Measurements from ENCODE around the gene B4GALT2. TPM values are rescaled to one million over a fixed set of nuclear protein-coding genes. Genes with fewer than 3 reads are reported as not detected.
A peak's percentile ranks its signal among the peaks of the same experiment; 100 is the strongest.

The B4GALT2 gene
- total RNA-seq, 1 donor from 2014 or later, result 23.7 TPM

DNA sequence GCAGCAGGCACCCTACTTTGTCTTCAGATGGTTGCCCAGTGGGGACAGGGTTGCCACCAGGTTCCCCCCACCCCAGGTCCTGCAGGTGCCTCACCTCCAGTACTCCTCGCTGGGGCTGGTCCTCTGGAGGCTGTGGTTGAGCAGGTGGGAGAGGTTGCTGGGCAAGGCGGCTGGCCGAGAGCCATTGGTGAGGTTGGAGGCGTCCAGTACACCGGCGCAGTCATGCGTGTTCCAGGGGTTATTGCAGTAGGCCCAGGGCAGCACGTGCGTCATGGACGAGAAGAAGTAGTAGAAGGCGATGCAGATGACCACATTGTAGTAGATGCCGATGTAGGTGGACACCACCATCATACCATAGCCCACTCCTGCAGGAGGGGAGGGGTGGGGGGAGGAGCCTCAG, 29.2 kb downstream of the B4GALT2 start:
- H3K4me3 Mint-ChIP-seq, result no peak overlapping the region
- TF ChIP-seq, protein P1, sequence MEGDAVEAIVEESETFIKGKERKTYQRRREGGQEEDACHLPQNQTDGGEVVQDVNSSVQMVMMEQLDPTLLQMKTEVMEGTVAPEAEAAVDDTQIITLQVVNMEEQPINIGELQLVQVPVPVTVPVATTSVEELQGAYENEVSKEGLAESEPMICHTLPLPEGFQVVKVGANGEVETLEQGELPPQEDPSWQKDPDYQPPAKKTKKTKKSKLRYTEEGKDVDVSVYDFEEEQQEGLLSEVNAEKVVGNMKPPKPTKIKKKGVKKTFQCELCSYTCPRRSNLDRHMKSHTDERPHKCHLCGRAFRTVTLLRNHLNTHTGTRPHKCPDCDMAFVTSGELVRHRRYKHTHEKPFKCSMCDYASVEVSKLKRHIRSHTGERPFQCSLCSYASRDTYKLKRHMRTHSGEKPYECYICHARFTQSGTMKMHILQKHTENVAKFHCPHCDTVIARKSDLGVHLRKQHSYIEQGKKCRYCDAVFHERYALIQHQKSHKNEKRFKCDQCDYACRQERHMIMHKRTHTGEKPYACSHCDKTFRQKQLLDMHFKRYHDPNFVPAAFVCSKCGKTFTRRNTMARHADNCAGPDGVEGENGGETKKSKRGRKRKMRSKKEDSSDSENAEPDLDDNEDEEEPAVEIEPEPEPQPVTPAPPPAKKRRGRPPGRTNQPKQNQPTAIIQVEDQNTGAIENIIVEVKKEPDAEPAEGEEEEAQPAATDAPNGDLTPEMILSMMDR (IDR thresholded peaks at IDR 0.05), result no peak
- TF ChIP-seq EZH2 (IDR thresholded peaks at IDR 0.05) (no peak), EZH2phosphoT487 (IDR thresholded peaks at IDR 0.05) (no peak)
- no peak overlapping the region for H3K9ac ChIP-seq
- peaks cover 13% of the 10 kb centered on the region for H3K4me1 Mint-ChIP-seq
- no peaks in the 10 kb centered on the region for H3K4me1 ChIP-seq
- H2AFZ ChIP-seq (replicated peaks), result no peak overlapping the region
- no peak overlapping the region for H3K4me2 ChIP-seq
- H3K9me3 Mint-ChIP-seq, result no peaks in the 10 kb centered on the region
- H3K9me3 ChIP-seq (ENCODE audit: low read depth), result no peaks in the 10 kb centered on the region
- H3F3A ChIP-seq (ENCODE audit: low read depth), result peaks cover 4% of the 10 kb centered on the region
- H3K4me3 ChIP-seq, result no peak overlapping the region
- H4K20me1 ChIP-seq (ENCODE audit: low read depth), result no peaks in the 10 kb centered on the region
- H3K27ac ChIP-seq, result no peak overlapping the region
- peaks cover 2% of the 10 kb centered on the region for H3K27me3 Mint-ChIP-seq (ENCODE audit: insufficient read depth, low read depth)
- no peak overlapping the region for H3K27ac Mint-ChIP-seq
- no peaks in the 10 kb centered on the region for H3K79me2 ChIP-seq (ENCODE audit: low read depth)
- peaks cover 4% of the 10 kb centered on the region for H3K36me3 Mint-ChIP-seq
- H3K27me3 ChIP-seq, result no peaks in the 10 kb centered on the region
- no peaks in the 10 kb centered on the region for H3K36me3 ChIP-seq
- no peak for DNase-seq (ENCODE audit: low spot score)

DNA sequence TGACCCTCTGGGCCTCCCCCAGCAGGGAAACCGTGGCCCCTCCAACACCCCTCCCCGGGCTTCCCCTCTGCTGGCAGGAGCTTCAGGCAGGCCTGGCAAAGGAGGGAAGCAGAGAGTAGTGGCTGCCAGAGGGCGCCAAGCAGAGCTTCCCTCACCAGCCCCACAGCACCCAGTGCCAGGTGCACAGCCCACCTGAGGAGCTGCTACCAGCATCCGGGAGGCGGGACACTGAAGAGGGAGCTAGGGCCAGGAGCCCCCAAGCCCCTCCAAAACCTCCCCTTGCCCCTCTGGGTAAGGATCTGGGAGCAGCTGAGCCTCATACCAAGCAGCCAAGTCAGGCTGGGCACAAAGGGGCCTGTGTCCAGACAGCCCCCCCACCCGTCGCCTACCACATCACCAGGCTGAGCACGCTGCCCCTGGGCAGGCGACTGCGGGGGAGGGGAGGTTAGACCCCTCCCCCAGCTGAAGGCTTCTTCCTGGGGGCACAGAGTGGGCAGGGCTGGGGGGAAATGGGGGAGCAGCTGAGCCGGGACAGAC, 32.0 kb downstream of the B4GALT2 start:
- TF ChIP-seq, protein P1 (IDR thresholded peaks at IDR 0.05), result no peak
- TF ChIP-seq EZH2phosphoT487 (IDR thresholded peaks at IDR 0.05), result no peak
- no peak for TF ChIP-seq EZH2 (IDR thresholded peaks at IDR 0.05)
- peaks cover 2% of the 10 kb centered on the region for H3F3A ChIP-seq (ENCODE audit: low read depth)
- no peak overlapping the region for H3K4me2 ChIP-seq
- no peaks in the 10 kb centered on the region for H3K36me3 ChIP-seq
- H3K27ac ChIP-seq, result no peak overlapping the region
- H3K4me3 Mint-ChIP-seq, result no peak overlapping the region
- peaks cover 7% of the 10 kb centered on the region for H3K4me1 ChIP-seq
- no peak overlapping the region for H3K9ac ChIP-seq
- H4K20me1 ChIP-seq (ENCODE audit: low read depth), result peaks cover 8% of the 10 kb centered on the region
- no peaks in the 10 kb centered on the region for H3K9me3 Mint-ChIP-seq
- H3K4me3 ChIP-seq, result no peak overlapping the region
- H3K4me1 Mint-ChIP-seq, result peaks cover 32% of the 10 kb centered on the region
- no peaks in the 10 kb centered on the region for H3K79me2 ChIP-seq (ENCODE audit: low read depth)
- no peak for DNase-seq (ENCODE audit: low spot score)
- no peaks in the 10 kb centered on the region for H3K27me3 ChIP-seq
- peaks cover 5% of the 10 kb centered on the region for H3K27me3 Mint-ChIP-seq (ENCODE audit: insufficient read depth, low read depth)
- no peak overlapping the region for H2AFZ ChIP-seq (replicated peaks)
- H3K9me3 ChIP-seq (ENCODE audit: low read depth), result no peaks in the 10 kb centered on the region
- H3K36me3 Mint-ChIP-seq, result peaks cover 4% of the 10 kb centered on the region
- H3K27ac Mint-ChIP-seq, result no peak overlapping the region

DNA sequence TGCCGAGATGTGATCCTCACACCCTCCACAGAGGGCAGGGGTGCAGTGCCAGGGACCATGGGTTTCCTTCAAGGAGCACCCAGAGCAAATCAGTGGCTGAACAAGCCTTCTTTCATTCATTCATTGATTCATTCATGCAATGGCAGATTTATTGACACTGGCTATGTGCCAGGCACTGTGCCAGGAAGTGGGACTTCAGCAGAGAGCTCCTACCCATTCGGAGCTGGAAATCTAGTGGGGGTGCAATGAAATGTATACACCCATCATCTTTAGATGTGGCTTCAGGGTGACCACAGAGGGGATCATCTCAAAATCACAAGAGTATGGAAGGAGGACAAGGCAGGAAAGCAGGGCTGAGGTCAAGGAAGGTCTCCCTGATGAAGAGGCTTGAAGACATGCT, 33.4 kb downstream of the B4GALT2 start:
- DNase-seq (ENCODE audit: low spot score), result no peak
- no peaks in the 10 kb centered on the region for H3K9me3 Mint-ChIP-seq
- Histone ChIP-seq H3K27me3 (no peaks in the 10 kb centered on the region), H3K4me1 (peaks cover 20% of the 10 kb centered on the region), H3K79me2 (ENCODE audit: low read depth) (no peaks in the 10 kb centered on the region), H4K20me1 (ENCODE audit: low read depth) (peaks cover 11% of the 10 kb centered on the region), H3K27ac (no peak overlapping the region), H3K4me2 (no peak overlapping the region), H3K4me3 (no peak overlapping the region), H2AFZ (replicated peaks) (no peak overlapping the region), H3K9me3 (ENCODE audit: low read depth) (no peaks in the 10 kb centered on the region), H3F3A (ENCODE audit: low read depth) (no peaks in the 10 kb centered on the region), H3K36me3 (no peaks in the 10 kb centered on the region), H3K9ac (no peak overlapping the region)
- TF ChIP-seq, protein P1 (IDR thresholded peaks at IDR 0.05), result no peak
- no peak for TF ChIP-seq EZH2phosphoT487 (IDR thresholded peaks at IDR 0.05)
- no peak for TF ChIP-seq EZH2 (IDR thresholded peaks at IDR 0.05)
- peaks cover 5% of the 10 kb centered on the region for H3K27me3 Mint-ChIP-seq (ENCODE audit: insufficient read depth, low read depth)
- peaks cover 40% of the 10 kb centered on the region for H3K4me1 Mint-ChIP-seq
- H3K36me3 Mint-ChIP-seq, result peaks cover 4% of the 10 kb centered on the region
- H3K4me3 Mint-ChIP-seq, result no peak overlapping the region
- peak overlapping the region; percentile 22 for H3K27ac Mint-ChIP-seq
